ENCODE measurements around the gene RAD51B. TPM values are rescaled to one million over a fixed set of nuclear protein-coding genes. Genes with fewer than 3 reads are reported as not detected.

RAD51B gene
- total and polyA plus RNA-seq, 2 of the 13 experiments (the other 11 are each of a cell fraction or from before 2014, with no cell fraction given) = 7.0 to 9.5 TPM

DNA sequence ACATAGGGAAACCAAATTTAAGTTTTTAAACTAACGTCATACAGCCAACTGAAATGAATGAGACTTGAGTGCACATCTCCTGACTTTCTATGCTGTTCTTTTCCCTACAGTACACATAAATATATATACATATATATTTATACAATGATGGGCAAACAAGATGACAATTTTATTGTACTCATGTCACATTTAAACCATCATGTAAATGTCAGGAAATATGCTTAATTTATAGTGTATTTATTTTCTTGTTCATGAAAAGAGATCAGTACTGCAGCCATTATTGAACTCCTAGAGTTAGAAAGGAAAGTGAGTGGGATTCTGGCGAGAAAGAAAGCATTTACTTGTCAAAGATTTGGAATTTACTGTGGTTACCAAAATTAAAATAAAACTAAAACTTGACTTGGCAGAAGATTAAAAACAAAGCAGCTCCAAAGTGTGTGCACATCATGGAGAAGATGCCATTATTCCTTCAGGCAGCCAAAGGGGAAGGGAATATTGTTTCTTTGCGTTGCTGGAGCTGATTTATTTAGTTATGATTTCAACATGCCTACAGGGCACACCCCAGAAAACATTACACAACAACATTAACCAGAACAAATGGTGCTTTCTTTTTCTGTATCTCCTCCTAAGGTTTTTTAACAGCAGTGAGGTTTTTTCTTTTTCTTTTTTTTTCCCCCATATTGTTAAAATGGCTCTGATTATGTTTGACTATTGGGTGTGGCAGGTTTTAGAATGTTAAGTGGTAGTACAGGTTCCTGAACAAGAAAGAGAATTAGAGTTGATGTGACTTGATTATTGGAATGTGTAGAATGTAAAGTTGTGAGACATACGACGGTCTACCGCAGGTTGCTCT, 144.6 kb downstream of the RAD51B start:
- Histone ChIP-seq H3K9me3 (ENCODE audit: low read length) (no peaks in the 10 kb centered on the region), H3K36me3 (replicated peaks in 1 of 2; ENCODE audit: control insufficient read depth in 1 of 2, insufficient read depth in 2 of 2, low read length in 2 of 2) (no peaks in the 10 kb centered on the region), H3K4me2 (ENCODE audit: low read depth, low read length) (no peak overlapping the region), H3K4me1 (ENCODE audit: insufficient read depth, low read length) (peaks cover 8% of the 10 kb centered on the region), H4K20me1 (ENCODE audit: insufficient read depth, low read length) (no peaks in the 10 kb centered on the region), H3K27ac (ENCODE audit: extremely low read length, insufficient read depth, low read length) (no peak overlapping the region), H3K4me3 (replicated peaks in 1 of 3; ENCODE audit: insufficient read depth in 1 of 3, low read depth in 2 of 3, low read length in 3 of 3) (no peak overlapping the region), H3K79me2 (ENCODE audit: insufficient read depth, low read length) (no peaks in the 10 kb centered on the region), H3K9ac (ENCODE audit: insufficient read depth, low read depth, low read length) (no peak overlapping the region), H3K27me3 (ENCODE audit: control insufficient read depth in 1 of 2, insufficient read depth in 2 of 2, low read length in 2 of 2) (no peaks in the 10 kb centered on the region), H2AFZ (ENCODE audit: low read length) (no peak overlapping the region)
- DNase-seq (ENCODE audit: low spot score) (no peak), ATAC-seq (no peak), FAIRE-seq (peak; percentile 12)
- in situ Hi-C loops (cut with HindIII; ENCODE audit: extremely low pct_ligation_motif_present, low pct_unique_long_range_greater_than_20kb) (no loop called here), intact Hi-C loops (cut with micrococcal nuclease; ENCODE audit: unreplicated experiment) (no loop called here)
- ChIA-PET CTCF (ENCODE audit: low intra/inter-chr PET ratio, low total read pairs) (no interaction called here), POLR2A (no interaction called here)
- BruUV-seq (replicated peaks) = no TSS peak
- WGBS (ENCODE audit: low lambda C conversion rate) = 79% methylated on average over 6 of the region's 6 CpGs
- no peak for TF ChIP-seq ZNF644 (CRISPR knock-in tag; IDR thresholded peaks at IDR 0.05; ENCODE audit: low read depth)
- no peak for TF ChIP-seq HMG20A (CRISPR knock-in tag; IDR thresholded peaks at IDR 0.05; ENCODE audit: borderline replicate concordance)
- TF ChIP-seq CEBPB (IDR thresholded peaks at IDR 0.05; ENCODE audit: borderline replicate concordance, low read depth, low read length) = peak; percentile 49; the same call in 1 of the 2 replicates

DNA sequence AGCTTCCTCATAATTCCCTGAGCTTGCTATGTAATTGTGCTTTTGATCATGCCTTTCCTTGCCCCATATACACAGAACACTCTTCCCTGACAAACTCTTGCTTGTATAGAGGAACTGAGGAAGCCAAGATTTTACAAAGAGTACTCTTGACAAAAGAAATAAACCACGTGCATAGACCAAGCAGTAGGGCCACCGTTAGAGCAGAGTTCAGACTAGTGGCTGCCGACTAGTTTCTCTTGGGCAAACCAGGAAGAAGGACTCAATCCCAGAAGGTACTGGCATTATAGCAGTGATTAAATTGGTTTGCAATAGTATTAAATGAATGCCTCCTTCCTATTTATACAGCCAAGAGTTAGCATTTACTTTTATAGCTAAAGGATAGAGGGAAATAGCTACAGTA, 146.1 kb downstream of the RAD51B start:
- TF ChIP-seq SKI (IDR thresholded peaks at IDR 0.05; ENCODE audit: partially characterized antibody) = no peak
- POLR2A ChIA-PET = no interaction called here
- Histone ChIP-seq H2AFZ (ENCODE audit: low read length) (no peak overlapping the region), H3K36me3 (replicated peaks in 1 of 2; ENCODE audit: control insufficient read depth in 1 of 2, insufficient read depth in 2 of 2, low read length in 2 of 2) (no peaks in the 10 kb centered on the region), H3K4me1 (ENCODE audit: insufficient read depth, low read length) (peaks cover 8% of the 10 kb centered on the region), H3K4me3 (replicated peaks in 1 of 3; ENCODE audit: insufficient read depth in 1 of 3, low read depth in 2 of 3, low read length in 3 of 3) (no peak overlapping the region), H3K79me2 (ENCODE audit: insufficient read depth, low read length) (no peaks in the 10 kb centered on the region), H3K4me2 (ENCODE audit: low read depth, low read length) (no peak overlapping the region), H4K20me1 (ENCODE audit: insufficient read depth, low read length) (no peaks in the 10 kb centered on the region), H3K9ac (ENCODE audit: insufficient read depth, low read depth, low read length) (no peak overlapping the region), H3K9me3 (ENCODE audit: low read length) (no peaks in the 10 kb centered on the region), H3K27ac (ENCODE audit: extremely low read length, insufficient read depth, low read length) (no peak overlapping the region), H3K27me3 (ENCODE audit: control insufficient read depth in 1 of 2, insufficient read depth in 2 of 2, low read length in 2 of 2) (no peaks in the 10 kb centered on the region)
- CTCF ChIA-PET (ENCODE audit: low intra/inter-chr PET ratio, low total read pairs) = no interaction called here
- in situ Hi-C loops (cut with HindIII; ENCODE audit: extremely low pct_ligation_motif_present, low pct_unique_long_range_greater_than_20kb) (no loop called here), intact Hi-C loops (cut with micrococcal nuclease; ENCODE audit: unreplicated experiment) (no loop called here)
- ATAC-seq = no peak
- DNase-seq (ENCODE audit: low spot score) = no peak
- no TSS peak for BruUV-seq (replicated peaks)
- WGBS (ENCODE audit: low lambda C conversion rate) = 86% methylated on average over 3 of the region's 3 CpGs
- FAIRE-seq = no peak

Data from HepG2 (cell line).